GM12872 (cell line): ENCODE measurements around the gene GRHPR.

Experiments
- CTCF ChIP-seq: IDR thresholded peaks from 3 replicates; pipeline ENCODE4 v1.5.1; 2011; ENCODE audit warnings: low read depth, mild to moderate bottlenecking, low read length, moderate library complexity; ENCODE audit not compliant: insufficient read depth

GRHPR gene

GRCh38 chr9:37445832-37446231 lies 23.3 kb downstream of the GRHPR start:
- no peak for TF ChIP-seq CTCF

GRCh38 chr9:37446401-37446800 lies 23.9 kb downstream of the GRHPR start:
- TF ChIP-seq CTCF = no peak

GRCh38 chr9:37447111-37447510 lies 24.6 kb downstream of the GRHPR start:
- TF ChIP-seq CTCF = no peak

GRCh38 chr9:37449862-37450632 lies 27.6 kb downstream of the GRHPR start:
- TF ChIP-seq CTCF = no peak

GRCh38 chr9:37451628-37452027 lies 29.1 kb downstream of the GRHPR start:
- no peak for TF ChIP-seq CTCF

GRCh38 chr9:37452611-37453010 lies 30.1 kb downstream of the GRHPR start:
- no peak for TF ChIP-seq CTCF

GRCh38 chr9:37453827-37454226 lies 31.3 kb downstream of the GRHPR start:
- TF ChIP-seq CTCF = no peak

- no peak for TF ChIP-seq CTCF
Observed at GRCh38 chr9:37454238-37454637, 31.7 kb downstream of the GRHPR start.
